Neural cell (in vitro differentiated cells): ENCODE data around the gene ARHGEF10L.

Experiments
- EP300 ChIP-seq: fragments of 450-650 bp; conservative IDR thresholded peaks from 2 replicates; pipeline ENCODE4 v1.6.1; 2014; ENCODE audit warnings: antibody characterized with exemption, mild to moderate bottlenecking, moderate library complexity; ENCODE audit not compliant: poor library complexity, severe bottlenecking
- EZH2 ChIP-seq: fragments of 200-600, 300-800 bp; shearing (Covaris generic), sonication (generic); IDR thresholded peaks from 2 replicates; pipeline ENCODE4 v1.6.1; 2014; ENCODE audit warnings: antibody characterized with exemption, low read length, borderline replicate concordance, mild to moderate bottlenecking; ENCODE audit not compliant: insufficient read depth, poor library complexity, severe bottlenecking
- POLR2AphosphoS5 ChIP-seq: IDR thresholded peaks from 2 replicates; pipeline ENCODE4 v1.6.1; 2012
- RAD21 ChIP-seq: fragments of 450-650 bp; conservative IDR thresholded peaks from 2 replicates; pipeline ENCODE4 v1.6.1; 2014; ENCODE audit warnings: antibody characterized with exemption, mild to moderate bottlenecking, moderate library complexity
- SMC3 ChIP-seq: fragments of 450-650 bp; conservative IDR thresholded peaks from 2 replicates; pipeline ENCODE4 v1.6.1; 2014; ENCODE audit warnings: antibody characterized with exemption, mild to moderate bottlenecking, moderate library complexity; ENCODE audit not compliant: poor library complexity
- TAF1 ChIP-seq: IDR thresholded peaks from 2 replicates; pipeline ENCODE4 v1.6.1; 2012; ENCODE audit warnings: low read depth
- TF ChIP-seq, protein P1 (sequence below): fragments of 450-650 bp; IDR thresholded peaks from 2 replicates; pipeline ENCODE4 v1.5.1; 2014; ENCODE audit warnings: antibody characterized with exemption, mild to moderate bottlenecking, moderate library complexity; ENCODE audit not compliant: poor library complexity, severe bottlenecking
- TF ChIP-seq, protein P2 (sequence below): IDR thresholded peaks from 2 replicates; pipeline ENCODE4 v1.6.1; 2012; ENCODE audit warnings: borderline replicate concordance

DNA sequence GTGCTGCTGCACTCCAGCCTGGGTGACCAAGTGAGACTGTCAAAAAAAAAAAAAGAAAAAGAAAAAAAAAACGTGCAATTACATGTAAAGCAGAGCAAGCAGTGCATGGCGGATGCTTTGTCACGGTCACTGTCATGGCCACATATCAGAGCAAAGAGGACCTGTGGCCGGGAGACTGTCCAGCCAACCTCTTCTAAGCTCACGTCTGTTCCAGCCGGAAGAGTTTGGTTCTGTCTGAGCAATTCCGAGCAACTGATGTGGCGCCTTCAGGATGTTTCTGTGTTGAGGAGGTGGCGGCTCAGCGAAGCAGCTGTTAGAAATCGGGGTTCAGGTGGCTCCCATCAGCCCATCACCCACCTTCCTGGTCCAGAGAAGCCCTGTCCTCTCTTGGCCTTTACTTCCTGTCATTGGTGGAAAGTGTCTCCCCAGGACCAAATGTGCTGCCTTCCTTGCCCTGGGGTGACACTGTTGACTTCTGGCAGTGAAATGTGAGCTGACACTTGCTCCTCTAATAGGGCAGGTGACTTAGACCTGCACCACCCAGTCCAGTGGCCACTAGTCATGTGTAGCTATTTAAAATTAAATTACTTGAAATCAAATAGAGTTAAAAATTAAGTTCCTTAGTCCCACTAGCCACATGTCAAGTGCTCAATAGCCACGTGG, 59.9 kb downstream of the ARHGEF10L start:
- TF ChIP-seq EZH2 (no peak), TAF1 (no peak), EP300 (no peak), RAD21 (no peak), POLR2AphosphoS5 (no peak), SMC3 (no peak)
- TF ChIP-seq, protein P1, sequence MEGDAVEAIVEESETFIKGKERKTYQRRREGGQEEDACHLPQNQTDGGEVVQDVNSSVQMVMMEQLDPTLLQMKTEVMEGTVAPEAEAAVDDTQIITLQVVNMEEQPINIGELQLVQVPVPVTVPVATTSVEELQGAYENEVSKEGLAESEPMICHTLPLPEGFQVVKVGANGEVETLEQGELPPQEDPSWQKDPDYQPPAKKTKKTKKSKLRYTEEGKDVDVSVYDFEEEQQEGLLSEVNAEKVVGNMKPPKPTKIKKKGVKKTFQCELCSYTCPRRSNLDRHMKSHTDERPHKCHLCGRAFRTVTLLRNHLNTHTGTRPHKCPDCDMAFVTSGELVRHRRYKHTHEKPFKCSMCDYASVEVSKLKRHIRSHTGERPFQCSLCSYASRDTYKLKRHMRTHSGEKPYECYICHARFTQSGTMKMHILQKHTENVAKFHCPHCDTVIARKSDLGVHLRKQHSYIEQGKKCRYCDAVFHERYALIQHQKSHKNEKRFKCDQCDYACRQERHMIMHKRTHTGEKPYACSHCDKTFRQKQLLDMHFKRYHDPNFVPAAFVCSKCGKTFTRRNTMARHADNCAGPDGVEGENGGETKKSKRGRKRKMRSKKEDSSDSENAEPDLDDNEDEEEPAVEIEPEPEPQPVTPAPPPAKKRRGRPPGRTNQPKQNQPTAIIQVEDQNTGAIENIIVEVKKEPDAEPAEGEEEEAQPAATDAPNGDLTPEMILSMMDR, result no peak
- TF ChIP-seq, protein P2, sequence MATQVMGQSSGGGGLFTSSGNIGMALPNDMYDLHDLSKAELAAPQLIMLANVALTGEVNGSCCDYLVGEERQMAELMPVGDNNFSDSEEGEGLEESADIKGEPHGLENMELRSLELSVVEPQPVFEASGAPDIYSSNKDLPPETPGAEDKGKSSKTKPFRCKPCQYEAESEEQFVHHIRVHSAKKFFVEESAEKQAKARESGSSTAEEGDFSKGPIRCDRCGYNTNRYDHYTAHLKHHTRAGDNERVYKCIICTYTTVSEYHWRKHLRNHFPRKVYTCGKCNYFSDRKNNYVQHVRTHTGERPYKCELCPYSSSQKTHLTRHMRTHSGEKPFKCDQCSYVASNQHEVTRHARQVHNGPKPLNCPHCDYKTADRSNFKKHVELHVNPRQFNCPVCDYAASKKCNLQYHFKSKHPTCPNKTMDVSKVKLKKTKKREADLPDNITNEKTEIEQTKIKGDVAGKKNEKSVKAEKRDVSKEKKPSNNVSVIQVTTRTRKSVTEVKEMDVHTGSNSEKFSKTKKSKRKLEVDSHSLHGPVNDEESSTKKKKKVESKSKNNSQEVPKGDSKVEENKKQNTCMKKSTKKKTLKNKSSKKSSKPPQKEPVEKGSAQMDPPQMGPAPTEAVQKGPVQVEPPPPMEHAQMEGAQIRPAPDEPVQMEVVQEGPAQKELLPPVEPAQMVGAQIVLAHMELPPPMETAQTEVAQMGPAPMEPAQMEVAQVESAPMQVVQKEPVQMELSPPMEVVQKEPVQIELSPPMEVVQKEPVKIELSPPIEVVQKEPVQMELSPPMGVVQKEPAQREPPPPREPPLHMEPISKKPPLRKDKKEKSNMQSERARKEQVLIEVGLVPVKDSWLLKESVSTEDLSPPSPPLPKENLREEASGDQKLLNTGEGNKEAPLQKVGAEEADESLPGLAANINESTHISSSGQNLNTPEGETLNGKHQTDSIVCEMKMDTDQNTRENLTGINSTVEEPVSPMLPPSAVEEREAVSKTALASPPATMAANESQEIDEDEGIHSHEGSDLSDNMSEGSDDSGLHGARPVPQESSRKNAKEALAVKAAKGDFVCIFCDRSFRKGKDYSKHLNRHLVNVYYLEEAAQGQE, result no peak
